Thymus (tissue), 11 donors: ENCODE results near the gene PGK1. TPM values are rescaled to one million over a fixed set of nuclear protein-coding genes. Genes with fewer than 3 reads are reported as not detected.
"Not testable (repeated sequence)": the region's sequence is repeated elsewhere in the genome, so short reads cannot be mapped to it uniquely, and the experiment has no call there.

Experiments used
- DNase-seq, 9 donors: peaks; one replicate each; pipeline ENCODE4 v3.0.0-alpha.2; 2013; ENCODE audit warnings: low spot score in 9 of 9, low read depth in 6 of 9, missing footprints in 1 of 9
- H3K27ac ChIP-seq, 2 donors: one replicate each; pipeline ENCODE4 v1.5.1; 2013; ENCODE audit warnings: control low read depth in 1 of 2, low read depth in 1 of 2, low read length in 1 of 2, mild to moderate bottlenecking in 1 of 2, moderate library complexity in 1 of 2
- H3K27me3 ChIP-seq, 2 donors: one replicate each; pipeline ENCODE4 v1.5.1; 2013; ENCODE audit warnings: low read length in 1 of 2; ENCODE audit not compliant: control insufficient read depth in 2 of 2, insufficient read depth in 1 of 2
- H3K36me3 ChIP-seq, 2 donors: one replicate each; pipeline ENCODE4 v1.5.1; 2013; ENCODE audit warnings: low read length in 1 of 2, mild to moderate bottlenecking in 1 of 2, moderate library complexity in 1 of 2; ENCODE audit not compliant: control insufficient read depth in 2 of 2, insufficient read depth in 2 of 2
- H3K4me1 ChIP-seq, 2 donors: one replicate each; pipeline ENCODE4 v1.5.1; 2013; ENCODE audit warnings: low read length in 2 of 2; ENCODE audit not compliant: control insufficient read depth in 2 of 2, insufficient read depth in 2 of 2
- H3K4me3 ChIP-seq, 2 donors: one replicate each; pipeline ENCODE4 v1.5.1; 2013; ENCODE audit warnings: low read length in 2 of 2, control low read depth in 1 of 2, mild to moderate bottlenecking in 1 of 2
- H3K9me3 ChIP-seq, 2 donors: one replicate each; pipeline ENCODE4 v1.5.1; 2013; ENCODE audit warnings: low read length in 1 of 2, mild to moderate bottlenecking in 1 of 2; ENCODE audit not compliant: control insufficient read depth in 2 of 2, insufficient read depth in 1 of 2
- WGBS: extraction: QIAGEN DNeasy Blood & Tissue Kit; methylation state at CpG from one replicate; pipeline ENCODE4 v1.1.7; 2013; 5-methylcytosine and 5-hydroxymethylcytosine counted together
- polyA plus RNA-seq: library from polyadenylated mRNA; stranded (reverse); fragments of 200-250 nt; gene quantifications from one replicate; pipeline ENCODE4 v1.2.3, GENCODE V29; 2013
- total RNA-seq: library from RNA; stranded (reverse); fragments of 120-200 nt; gene quantifications from one replicate; pipeline ENCODE4 v1.2.4, GENCODE V29; 2013
- donor health status: healthy.

Gene PGK1
- total and polyA plus RNA-seq, 2 donors, result 188 to 433 TPM

DNA sequence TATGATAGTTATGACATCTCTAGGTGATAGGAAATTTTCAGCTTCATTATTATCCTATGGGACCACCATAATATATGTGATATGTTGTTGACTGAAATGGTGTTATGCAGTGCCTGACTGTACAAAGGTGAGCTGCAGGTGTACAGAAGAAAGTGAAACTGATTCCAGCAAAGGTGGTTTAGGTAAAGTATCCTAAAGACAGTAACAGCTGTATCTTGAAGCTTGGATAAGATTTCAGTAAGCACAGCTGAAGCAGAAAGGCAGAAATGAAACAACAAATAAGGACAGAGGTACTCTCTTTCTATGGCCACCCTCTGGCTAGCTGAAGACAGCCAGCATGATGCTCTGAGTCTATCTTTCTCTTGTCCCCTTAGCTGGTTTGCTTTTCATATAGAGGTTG is 30.0 kb upstream of the PGK1 start:
- Histone ChIP-seq H3K4me1 (no peaks in the 10 kb centered on the region), H3K36me3 (no peaks in the 10 kb centered on the region), H3K9me3 (no peaks in the 10 kb centered on the region), H3K27ac (no peak overlapping the region), H3K4me3 (no peak overlapping the region), H3K27me3 (no peaks in the 10 kb centered on the region)
- no peak for DNase-seq

DNA sequence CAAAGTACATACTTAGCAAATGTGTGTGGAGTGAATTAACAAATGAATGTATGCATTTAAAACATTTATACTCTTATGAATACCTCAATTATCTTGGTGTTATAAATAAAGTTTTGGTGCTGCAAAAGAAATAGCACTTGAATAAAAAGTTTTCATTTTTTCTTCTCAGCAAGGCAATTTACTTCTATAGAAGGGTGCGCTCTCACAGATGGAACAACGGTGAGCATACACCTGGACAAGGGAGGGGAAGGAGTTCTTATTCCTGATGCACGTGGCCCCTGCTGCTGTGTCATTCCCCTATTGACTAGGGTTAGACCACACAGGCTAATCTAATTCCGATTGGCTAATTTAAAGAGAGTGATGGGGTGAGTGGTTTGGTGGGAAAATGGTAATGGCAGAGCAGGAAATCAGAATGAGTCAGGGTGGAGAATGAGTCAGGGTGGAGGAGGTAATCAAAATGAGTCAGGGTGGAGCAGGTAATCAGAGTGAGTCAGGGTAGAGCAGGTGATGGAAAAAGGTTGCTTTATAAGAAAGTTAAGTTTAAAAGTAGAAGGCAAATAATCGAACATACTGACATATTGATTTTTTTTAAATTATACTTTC is 28.2 kb upstream of the PGK1 start:
- WGBS, result over 99% methylated on average over 5 of the region's 5 CpGs
- H3K36me3 ChIP-seq, result no peaks in the 10 kb centered on the region

DNA sequence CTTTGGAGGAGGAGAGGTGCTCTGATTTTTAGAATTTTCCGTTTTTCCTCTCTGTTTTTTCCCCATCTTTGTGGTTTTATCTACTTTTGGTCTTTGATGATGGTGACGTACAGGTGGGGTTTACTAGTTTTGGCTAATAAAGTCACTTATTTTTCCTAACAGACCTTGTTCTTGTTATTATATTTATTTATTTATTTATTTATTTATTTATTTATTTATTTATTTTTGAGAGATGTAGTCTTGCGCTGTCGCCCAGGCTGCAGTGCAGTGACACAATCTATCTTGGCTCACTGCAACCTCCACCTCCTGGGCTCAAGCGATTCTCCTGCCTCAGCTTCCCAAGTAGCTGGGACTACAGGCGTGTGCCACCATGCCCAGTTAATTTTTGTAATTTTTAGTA is 22.6 kb upstream of the PGK1 start:
- not testable (repeated sequence) for DNase-seq, H3K27ac ChIP-seq, H3K9me3 ChIP-seq, H3K27me3 ChIP-seq, H3K4me1 ChIP-seq, H3K4me3 ChIP-seq, H3K36me3 ChIP-seq
- WGBS, result 91% methylated on average over 6 of the region's 6 CpGs

More for the DNA sequence above, 28.2 kb upstream of the PGK1 start:
- no peak overlapping the region for H3K27ac ChIP-seq
- H3K27me3 ChIP-seq, result no peaks in the 10 kb centered on the region
- H3K4me1 ChIP-seq, result no peaks in the 10 kb centered on the region
- H3K9me3 ChIP-seq, result no peaks in the 10 kb centered on the region
- H3K4me3 ChIP-seq, result no peak overlapping the region
- DNase-seq, result no peak

- Histone ChIP-seq H3K27me3 (no peaks in the 10 kb centered on the region), H3K9me3 (no peaks in the 10 kb centered on the region), H3K27ac (no peak overlapping the region), H3K36me3 (no peaks in the 10 kb centered on the region), H3K4me1 (no peaks in the 10 kb centered on the region), H3K4me3 (no peak overlapping the region)
- WGBS, result 31% methylated on average over 2 of the region's 2 CpGs
- peak in 1 of 9 donors; percentile 43 for DNase-seq
Observed at GRCh38 chrX:78092296-78092695, 11.8 kb upstream of the PGK1 start.

GRCh38 chrX:78098108-78098507 is 5.9 kb upstream of the PGK1 start:
- H3K9me3 ChIP-seq, result no peaks in the 10 kb centered on the region
- H3K27ac ChIP-seq, result no peak overlapping the region
- DNase-seq, result no peak
- peaks cover 0 to under 1% of the 10 kb centered on the region in 2 donors for H3K4me1 ChIP-seq
- H3K4me3 ChIP-seq, result no peak overlapping the region
- H3K36me3 ChIP-seq, result no peaks in the 10 kb centered on the region
- no peaks in the 10 kb centered on the region for H3K27me3 ChIP-seq

DNA sequence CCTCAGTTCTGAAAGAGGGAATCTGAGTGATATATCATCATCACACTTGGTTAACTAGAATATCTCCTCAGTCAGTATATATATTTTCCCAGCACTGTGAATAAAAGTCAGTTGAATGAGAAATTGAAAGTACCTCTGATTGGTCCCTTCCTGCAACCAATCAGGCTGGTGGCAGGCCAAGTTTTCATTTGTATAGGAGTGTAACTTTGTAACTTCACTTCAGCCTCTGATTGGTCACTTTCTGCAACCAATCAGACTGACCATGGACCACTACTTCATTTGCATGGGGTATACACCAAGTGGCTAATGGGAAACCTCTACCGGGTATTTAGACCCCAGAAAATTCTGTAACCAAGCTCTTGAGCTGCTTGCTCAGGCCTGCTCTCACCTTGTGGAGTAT is 2.0 kb upstream of the PGK1 start:
- WGBS, result 92% methylated on average over 1 of the region's 1 CpG
- Histone ChIP-seq H3K36me3 (peaks cover 0 to 4% of the 10 kb centered on the region in 2 donors), H3K27me3 (no peaks in the 10 kb centered on the region)

DNA sequence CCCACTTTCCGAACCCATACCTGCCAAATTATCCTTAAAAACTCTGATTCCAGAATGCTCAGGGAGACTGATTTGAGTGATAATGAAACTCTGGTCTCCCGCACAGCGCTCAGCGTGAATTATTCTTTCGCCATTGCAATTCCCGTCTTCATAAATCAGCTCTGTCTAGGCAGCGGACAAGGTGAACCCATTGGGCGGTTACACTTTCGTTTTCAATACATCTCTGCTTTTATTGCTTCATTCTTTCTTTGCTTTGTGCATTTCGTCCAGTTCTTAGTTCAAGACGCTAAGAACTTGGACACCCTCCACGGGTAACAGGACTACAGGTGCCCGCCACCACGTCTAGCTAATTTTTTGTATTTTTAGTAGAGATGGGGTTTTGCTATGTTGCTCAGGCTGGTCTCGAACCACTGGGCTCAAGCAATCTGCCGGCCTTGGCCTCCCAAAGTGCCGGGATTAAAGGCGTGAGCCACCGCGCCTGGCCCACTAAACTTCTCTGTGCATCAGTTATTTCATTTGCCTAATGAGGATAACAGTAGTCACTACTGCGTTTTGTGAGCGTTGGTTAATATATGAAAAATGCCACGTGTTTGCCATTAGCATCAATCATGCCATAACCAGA is 936 bp upstream of the PGK1 start:
- no peaks in the 10 kb centered on the region for H3K27me3 ChIP-seq
- DNase-seq, result no peak
- peak overlapping the region; percentile 93 to 95 for H3K27ac ChIP-seq
- peak overlapping the region; percentile 51 for H3K4me3 ChIP-seq
- WGBS, result 90% methylated on average over 23 of the region's 23 CpGs
- peaks cover 0 to 6% of the 10 kb centered on the region in 2 donors for H3K36me3 ChIP-seq
- no peaks in the 10 kb centered on the region for H3K9me3 ChIP-seq
- H3K4me1 ChIP-seq, result peaks cover 6 to 18% of the 10 kb centered on the region in 2 donors

More for the DNA sequence above, 2.0 kb upstream of the PGK1 start:
- Histone ChIP-seq H3K9me3 (no peaks in the 10 kb centered on the region), H3K27ac (no peak overlapping the region), H3K4me3 (no peak overlapping the region), H3K4me1 (peaks cover 6 to 14% of the 10 kb centered on the region in 2 donors)
- no peak for DNase-seq

GRCh38 chrX:78104447-78105176 is 564 bp downstream of the PGK1 start:
- under 1% methylated on average over 27 of the region's 27 CpGs for WGBS
- Histone ChIP-seq H3K27ac (peak overlapping the region; percentile 91 to 98), H3K4me1 (peaks cover 6 to 19% of the 10 kb centered on the region in 2 donors), H3K27me3 (no peaks in the 10 kb centered on the region), H3K4me3 (peak overlapping the region; percentile 62 to 92), H3K36me3 (peaks cover 0 to 10% of the 10 kb centered on the region in 2 donors), H3K9me3 (no peaks in the 10 kb centered on the region)
- peak in 3 of 9 donors; percentile 13 to 59 (median 25) for DNase-seq

DNA sequence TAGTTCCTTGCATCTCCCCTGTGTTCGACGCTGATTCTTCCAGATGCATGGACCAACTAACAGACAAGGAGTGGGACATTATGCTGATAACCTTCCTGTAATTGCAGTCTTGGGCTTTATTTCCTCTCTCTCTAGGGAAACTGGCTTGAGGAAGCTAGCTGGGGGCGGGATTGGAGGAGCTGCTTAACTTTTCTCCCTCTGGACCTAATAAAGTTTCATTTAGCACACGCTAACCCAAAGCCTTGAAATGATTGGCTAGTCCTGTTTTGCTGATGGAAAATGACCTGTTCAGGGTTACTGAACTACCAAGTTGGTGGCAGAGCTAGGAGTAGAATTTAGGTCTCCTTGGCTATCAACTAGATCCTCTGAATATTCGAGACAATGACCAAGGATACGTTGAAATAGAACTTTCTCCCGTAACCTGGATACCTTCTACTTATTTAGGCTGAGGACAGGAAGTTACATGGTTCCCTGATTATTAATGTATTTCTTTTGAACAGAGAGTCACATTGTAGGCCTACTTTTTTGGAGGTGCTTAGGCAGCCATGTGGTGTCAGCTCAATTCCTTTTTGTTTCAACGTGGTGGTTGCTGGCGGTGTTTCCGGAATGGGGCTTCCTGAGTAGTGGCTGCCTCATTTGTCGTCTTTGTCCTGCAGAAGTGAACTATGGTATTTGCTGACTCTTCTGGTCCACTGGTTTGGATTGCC is 2.0 kb downstream of the PGK1 start:
- no peaks in the 10 kb centered on the region for H3K27me3 ChIP-seq
- 21% methylated on average over 11 of the region's 11 CpGs for WGBS
- DNase-seq, result peak in 4 of 9 donors; percentile 15 to 70 (median 41)
- peak overlapping the region; percentile 60 to 98 for H3K27ac ChIP-seq
- H3K9me3 ChIP-seq, result no peaks in the 10 kb centered on the region
- H3K36me3 ChIP-seq, result peaks cover 0 to 15% of the 10 kb centered on the region in 2 donors
- H3K4me3 ChIP-seq, result peak overlapping the region; percentile 62 to 92
- peaks cover 6 to 19% of the 10 kb centered on the region in 2 donors for H3K4me1 ChIP-seq
